Measurements from ENCODE around the gene TPGS2.

DNA sequence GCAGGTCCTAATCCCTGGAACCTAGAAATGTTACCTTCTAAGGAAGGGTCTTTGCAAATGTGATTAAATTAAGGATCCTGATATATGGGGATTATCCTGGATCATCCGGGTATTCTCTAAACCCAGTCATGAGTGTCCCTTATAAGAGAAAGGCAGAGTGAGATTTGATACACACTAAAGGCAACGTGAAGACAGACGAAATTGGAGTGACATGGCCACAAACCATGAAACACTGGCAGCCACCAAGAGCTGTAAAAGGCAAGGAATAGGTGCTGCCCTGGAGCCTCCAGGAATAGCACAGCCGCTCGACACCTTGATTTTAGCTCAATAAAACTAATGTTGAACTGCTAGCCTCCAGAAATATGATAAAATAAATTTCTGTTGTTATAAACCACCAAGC, 45.0 kb downstream of the TPGS2 start:
- TF ChIP-seq, protein P1, sequence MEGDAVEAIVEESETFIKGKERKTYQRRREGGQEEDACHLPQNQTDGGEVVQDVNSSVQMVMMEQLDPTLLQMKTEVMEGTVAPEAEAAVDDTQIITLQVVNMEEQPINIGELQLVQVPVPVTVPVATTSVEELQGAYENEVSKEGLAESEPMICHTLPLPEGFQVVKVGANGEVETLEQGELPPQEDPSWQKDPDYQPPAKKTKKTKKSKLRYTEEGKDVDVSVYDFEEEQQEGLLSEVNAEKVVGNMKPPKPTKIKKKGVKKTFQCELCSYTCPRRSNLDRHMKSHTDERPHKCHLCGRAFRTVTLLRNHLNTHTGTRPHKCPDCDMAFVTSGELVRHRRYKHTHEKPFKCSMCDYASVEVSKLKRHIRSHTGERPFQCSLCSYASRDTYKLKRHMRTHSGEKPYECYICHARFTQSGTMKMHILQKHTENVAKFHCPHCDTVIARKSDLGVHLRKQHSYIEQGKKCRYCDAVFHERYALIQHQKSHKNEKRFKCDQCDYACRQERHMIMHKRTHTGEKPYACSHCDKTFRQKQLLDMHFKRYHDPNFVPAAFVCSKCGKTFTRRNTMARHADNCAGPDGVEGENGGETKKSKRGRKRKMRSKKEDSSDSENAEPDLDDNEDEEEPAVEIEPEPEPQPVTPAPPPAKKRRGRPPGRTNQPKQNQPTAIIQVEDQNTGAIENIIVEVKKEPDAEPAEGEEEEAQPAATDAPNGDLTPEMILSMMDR (IDR thresholded peaks at IDR 0.05): no peak
- TF ChIP-seq POLR2AphosphoS5 (IDR thresholded peaks at IDR 0.05): no peak

Measured in suprapubic skin (tissue), 3 donors.